ENCODE data around the gene EMC1. TPM values are rescaled to one million over a fixed set of nuclear protein-coding genes. Genes with fewer than 3 reads are reported as not detected.
"Not testable (repeated sequence)": the region's sequence is repeated elsewhere in the genome, so short reads cannot be mapped to it uniquely, and the experiment has no call there.

The EMC1 gene
- total RNA-seq, 1 donor from 2014 or later = 50.5 TPM

DNA sequence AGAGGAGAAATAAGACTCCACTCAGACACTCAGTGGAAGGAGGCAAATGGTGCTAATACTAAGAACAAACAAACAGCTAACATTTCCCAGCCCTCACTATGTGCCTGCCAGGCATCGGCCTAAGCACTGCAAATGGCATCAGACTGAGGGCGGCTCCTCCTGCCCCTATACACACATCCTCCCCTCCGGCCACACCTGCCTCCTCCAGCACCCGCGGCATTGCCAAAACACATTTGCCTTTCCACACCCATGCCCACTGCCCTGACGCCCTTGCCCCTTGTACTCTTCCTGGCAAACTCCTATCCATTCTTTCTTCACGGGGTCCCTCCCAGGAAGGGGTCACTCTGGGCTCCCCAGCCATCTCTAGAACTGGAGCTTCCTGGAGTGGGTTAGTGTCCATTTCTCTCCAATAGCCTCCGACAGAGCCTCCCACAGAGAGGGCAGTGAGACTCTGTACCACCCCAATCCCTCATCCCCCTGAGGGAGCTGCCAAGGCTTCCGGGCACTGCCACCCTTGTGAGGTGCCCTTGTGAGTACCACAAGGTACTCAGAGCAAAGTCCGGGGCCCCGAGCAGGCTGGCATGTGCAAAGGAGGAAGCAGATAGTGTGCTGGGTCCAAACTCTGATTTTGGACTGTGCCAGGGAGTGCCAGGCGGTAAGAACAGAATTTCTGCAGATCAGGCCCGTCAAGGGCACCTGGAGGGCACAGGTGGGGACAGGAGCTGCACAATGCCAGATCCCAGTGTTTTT, 36.3 kb upstream of the EMC1 start:
- DNase-seq (ENCODE audit: low spot score) = no peak
- H3K27me3 Mint-ChIP-seq (ENCODE audit: unreplicated experiment) = peaks cover 14% of the 10 kb centered on the region
- no peaks in the 10 kb centered on the region for H3K4me1 Mint-ChIP-seq (ENCODE audit: unreplicated experiment)
- H3K9me3 Mint-ChIP-seq (ENCODE audit: unreplicated experiment) = no peaks in the 10 kb centered on the region
- no peaks in the 10 kb centered on the region for H3K36me3 Mint-ChIP-seq (ENCODE audit: low read depth, unreplicated experiment)
- no peak overlapping the region for H3K27ac Mint-ChIP-seq (ENCODE audit: unreplicated experiment)
- no peak overlapping the region for H3K4me3 Mint-ChIP-seq (ENCODE audit: unreplicated experiment)
- TF ChIP-seq, protein P1, sequence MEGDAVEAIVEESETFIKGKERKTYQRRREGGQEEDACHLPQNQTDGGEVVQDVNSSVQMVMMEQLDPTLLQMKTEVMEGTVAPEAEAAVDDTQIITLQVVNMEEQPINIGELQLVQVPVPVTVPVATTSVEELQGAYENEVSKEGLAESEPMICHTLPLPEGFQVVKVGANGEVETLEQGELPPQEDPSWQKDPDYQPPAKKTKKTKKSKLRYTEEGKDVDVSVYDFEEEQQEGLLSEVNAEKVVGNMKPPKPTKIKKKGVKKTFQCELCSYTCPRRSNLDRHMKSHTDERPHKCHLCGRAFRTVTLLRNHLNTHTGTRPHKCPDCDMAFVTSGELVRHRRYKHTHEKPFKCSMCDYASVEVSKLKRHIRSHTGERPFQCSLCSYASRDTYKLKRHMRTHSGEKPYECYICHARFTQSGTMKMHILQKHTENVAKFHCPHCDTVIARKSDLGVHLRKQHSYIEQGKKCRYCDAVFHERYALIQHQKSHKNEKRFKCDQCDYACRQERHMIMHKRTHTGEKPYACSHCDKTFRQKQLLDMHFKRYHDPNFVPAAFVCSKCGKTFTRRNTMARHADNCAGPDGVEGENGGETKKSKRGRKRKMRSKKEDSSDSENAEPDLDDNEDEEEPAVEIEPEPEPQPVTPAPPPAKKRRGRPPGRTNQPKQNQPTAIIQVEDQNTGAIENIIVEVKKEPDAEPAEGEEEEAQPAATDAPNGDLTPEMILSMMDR (IDR thresholded peaks at IDR 0.05; ENCODE audit: unreplicated experiment) = no peak

DNA sequence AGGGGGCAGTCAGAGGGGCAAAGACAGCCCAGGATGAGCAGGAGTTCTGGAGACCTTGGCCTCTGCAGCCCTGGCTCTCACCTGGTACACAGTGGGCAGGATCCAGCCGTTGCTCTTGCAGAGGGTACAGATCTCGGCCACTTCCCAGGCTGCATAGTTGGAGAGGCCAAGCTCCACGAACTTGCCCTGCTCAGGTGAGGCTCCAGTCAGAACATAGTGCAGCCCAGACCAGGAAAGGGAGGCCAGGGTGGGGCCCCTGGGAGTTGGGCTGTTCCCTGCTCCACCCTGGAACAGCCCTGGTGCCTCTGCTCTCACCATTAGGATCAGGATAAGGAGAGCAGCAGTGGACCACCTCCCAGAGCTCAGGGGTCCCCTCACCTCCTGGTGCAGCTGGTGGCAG, 34.5 kb upstream of the EMC1 start:
- H3K27me3 Mint-ChIP-seq (ENCODE audit: unreplicated experiment) = peaks cover 15% of the 10 kb centered on the region
- not testable (repeated sequence) for H3K4me1 Mint-ChIP-seq (ENCODE audit: unreplicated experiment); H3K27ac Mint-ChIP-seq (ENCODE audit: unreplicated experiment); H3K4me3 Mint-ChIP-seq (ENCODE audit: unreplicated experiment); H3K36me3 Mint-ChIP-seq (ENCODE audit: low read depth, unreplicated experiment); DNase-seq (ENCODE audit: low spot score); H3K9me3 Mint-ChIP-seq (ENCODE audit: unreplicated experiment)

DNA sequence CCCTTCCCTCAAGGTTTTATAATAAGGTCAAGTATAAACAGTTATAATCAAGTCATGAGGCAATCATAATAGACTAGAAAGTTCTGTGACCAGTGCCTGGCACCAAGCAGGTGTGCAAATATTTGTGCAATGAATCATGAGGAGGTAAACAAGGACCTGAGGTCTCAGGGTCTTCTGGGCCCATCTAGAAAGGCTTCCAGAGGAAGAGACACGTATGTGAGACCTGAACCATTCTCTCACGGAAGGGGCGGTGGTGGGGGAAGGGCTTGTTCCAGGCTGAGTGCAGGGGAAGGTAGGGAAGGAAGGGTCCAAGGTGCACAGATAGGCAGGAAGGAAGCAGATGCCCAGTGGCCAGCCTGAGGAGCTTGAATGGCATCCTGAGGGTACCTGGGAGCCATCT, 34.0 kb upstream of the EMC1 start:
- not testable (repeated sequence) for H3K36me3 Mint-ChIP-seq (ENCODE audit: low read depth, unreplicated experiment); DNase-seq (ENCODE audit: low spot score); H3K4me3 Mint-ChIP-seq (ENCODE audit: unreplicated experiment); H3K9me3 Mint-ChIP-seq (ENCODE audit: unreplicated experiment); H3K27ac Mint-ChIP-seq (ENCODE audit: unreplicated experiment); H3K4me1 Mint-ChIP-seq (ENCODE audit: unreplicated experiment)
- H3K27me3 Mint-ChIP-seq (ENCODE audit: unreplicated experiment) = peaks cover 16% of the 10 kb centered on the region

DNA sequence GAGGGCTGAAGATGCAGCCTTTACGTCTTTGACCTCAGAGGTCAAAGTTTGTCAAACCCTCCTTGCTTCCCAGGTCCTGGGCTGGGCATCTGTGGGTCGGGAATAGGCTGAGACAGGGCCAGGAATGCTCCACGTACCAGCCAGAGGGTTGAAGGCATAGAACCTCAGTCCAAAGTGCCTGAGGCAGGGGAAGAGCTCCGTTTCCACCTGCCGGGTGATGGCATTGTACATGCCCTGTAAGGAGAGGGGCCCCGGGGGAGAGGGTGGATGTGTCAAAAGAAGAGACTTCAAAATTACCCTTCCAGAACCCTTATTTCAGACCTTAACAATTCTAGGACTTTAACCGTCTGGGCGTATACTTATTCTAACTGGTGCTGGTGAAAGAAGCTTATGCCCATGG, 33.6 kb upstream of the EMC1 start:
- peaks cover 16% of the 10 kb centered on the region for H3K27me3 Mint-ChIP-seq (ENCODE audit: unreplicated experiment)
- TF ChIP-seq, protein P1 (IDR thresholded peaks at IDR 0.05; ENCODE audit: unreplicated experiment) = no peak
- H3K4me1 Mint-ChIP-seq (ENCODE audit: unreplicated experiment) = no peaks in the 10 kb centered on the region
- no peak for DNase-seq (ENCODE audit: low spot score)
- H3K27ac Mint-ChIP-seq (ENCODE audit: unreplicated experiment) = no peak overlapping the region
- H3K9me3 Mint-ChIP-seq (ENCODE audit: unreplicated experiment) = no peaks in the 10 kb centered on the region
- H3K36me3 Mint-ChIP-seq (ENCODE audit: low read depth, unreplicated experiment) = no peaks in the 10 kb centered on the region
- H3K4me3 Mint-ChIP-seq (ENCODE audit: unreplicated experiment) = no peak overlapping the region

DNA sequence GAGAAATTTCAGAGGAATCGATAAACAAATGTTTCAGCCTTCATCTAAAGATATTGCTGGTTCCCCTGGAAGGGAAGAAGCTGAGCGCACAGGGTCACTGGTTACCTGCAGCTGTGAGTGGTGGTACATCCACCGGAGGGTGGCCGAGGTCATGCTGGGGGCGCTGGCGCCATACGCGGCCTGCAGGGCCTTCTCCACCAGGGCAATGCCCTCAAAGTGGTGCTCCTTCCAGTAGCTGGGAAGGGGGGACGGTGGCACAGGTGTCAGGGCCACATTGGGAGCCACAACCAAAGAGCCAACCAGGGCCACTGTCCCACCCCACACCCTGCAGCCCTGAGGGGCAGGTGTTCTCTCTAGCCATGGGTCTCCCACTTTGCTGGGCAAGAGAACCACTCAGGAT, 32.6 kb upstream of the EMC1 start:
- H3K4me3 Mint-ChIP-seq (ENCODE audit: unreplicated experiment) = no peak overlapping the region
- H3K27me3 Mint-ChIP-seq (ENCODE audit: unreplicated experiment) = peaks cover 12% of the 10 kb centered on the region
- no peaks in the 10 kb centered on the region for H3K36me3 Mint-ChIP-seq (ENCODE audit: low read depth, unreplicated experiment)
- no peak overlapping the region for H3K27ac Mint-ChIP-seq (ENCODE audit: unreplicated experiment)
- no peak for DNase-seq (ENCODE audit: low spot score)
- TF ChIP-seq, protein P1 (IDR thresholded peaks at IDR 0.05; ENCODE audit: unreplicated experiment) = no peak
- no peaks in the 10 kb centered on the region for H3K9me3 Mint-ChIP-seq (ENCODE audit: unreplicated experiment)
- H3K4me1 Mint-ChIP-seq (ENCODE audit: unreplicated experiment) = no peaks in the 10 kb centered on the region

DNA sequence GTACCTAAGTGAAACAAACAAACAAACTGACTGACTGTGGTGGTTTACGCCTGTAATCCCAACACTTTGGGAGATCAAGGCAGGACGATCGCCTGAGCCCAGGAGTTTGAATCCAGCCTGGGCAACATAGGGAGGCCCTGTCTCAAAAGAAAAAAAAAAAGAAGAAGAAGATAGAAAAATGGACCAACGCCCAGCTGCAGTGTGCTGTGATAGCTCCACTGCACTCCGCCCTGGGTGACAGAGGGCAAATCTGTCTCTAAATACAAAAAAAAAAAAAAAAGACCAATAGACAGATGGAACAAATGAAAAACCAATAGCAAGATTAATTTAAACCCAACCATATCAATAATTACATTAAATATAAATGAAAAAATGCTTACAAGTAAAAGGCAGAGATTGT, 23.3 kb upstream of the EMC1 start:
- Mint-ChIP-seq H3K9me3 (ENCODE audit: unreplicated experiment) (no peaks in the 10 kb centered on the region), H3K4me3 (ENCODE audit: unreplicated experiment) (no peak overlapping the region), H3K4me1 (ENCODE audit: unreplicated experiment) (peaks cover 2% of the 10 kb centered on the region)

DNA sequence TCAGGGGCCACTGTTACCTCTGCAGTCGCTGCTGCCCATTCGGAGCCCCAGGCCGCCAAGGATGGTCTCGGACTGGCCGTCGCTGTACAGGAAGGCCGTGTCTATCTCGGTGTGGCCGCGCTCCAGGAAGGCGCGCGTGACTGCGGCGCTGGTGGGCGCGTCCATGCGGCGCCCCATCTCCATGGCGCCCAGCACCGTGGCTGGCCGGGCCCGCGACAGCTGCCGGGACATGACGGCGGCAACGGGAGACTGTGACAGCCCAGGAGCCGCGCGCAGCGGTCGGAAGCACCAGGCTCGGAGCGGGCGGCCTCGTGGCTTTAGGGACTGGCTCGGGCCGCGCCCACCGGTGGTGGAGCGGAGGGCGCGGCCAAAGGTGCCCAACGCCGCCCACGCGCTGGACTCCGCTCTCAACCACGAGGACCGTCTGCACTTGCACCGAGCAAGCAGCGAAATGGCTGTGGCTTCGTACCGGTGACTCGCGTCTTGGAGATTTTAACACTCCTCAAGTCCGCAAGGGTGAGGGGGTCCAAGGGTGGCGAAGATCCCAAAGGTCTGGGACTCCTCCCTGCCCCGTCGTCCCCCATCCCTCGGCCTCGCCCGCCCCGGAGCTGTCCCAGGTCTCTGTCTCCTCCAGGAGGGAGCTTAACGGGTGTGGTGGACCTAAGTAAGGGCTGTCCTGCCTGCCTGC, 22.7 kb upstream of the EMC1 start:
- not testable (repeated sequence) for H3K9me3 Mint-ChIP-seq (ENCODE audit: unreplicated experiment); H3K4me3 Mint-ChIP-seq (ENCODE audit: unreplicated experiment); DNase-seq (ENCODE audit: low spot score); H3K4me1 Mint-ChIP-seq (ENCODE audit: unreplicated experiment); H3K27ac Mint-ChIP-seq (ENCODE audit: unreplicated experiment); H3K36me3 Mint-ChIP-seq (ENCODE audit: low read depth, unreplicated experiment); H3K27me3 Mint-ChIP-seq (ENCODE audit: unreplicated experiment)

More for the DNA sequence above, 23.3 kb upstream of the EMC1 start:
- H3K27me3 Mint-ChIP-seq (ENCODE audit: unreplicated experiment) = peaks cover 7% of the 10 kb centered on the region
- H3K36me3 Mint-ChIP-seq (ENCODE audit: low read depth, unreplicated experiment) = peaks cover 3% of the 10 kb centered on the region
- DNase-seq (ENCODE audit: low spot score) = no peak
- H3K27ac Mint-ChIP-seq (ENCODE audit: unreplicated experiment) = no peak overlapping the region
- TF ChIP-seq, protein P1 (IDR thresholded peaks at IDR 0.05; ENCODE audit: unreplicated experiment) = no peak
